Activated effector memory CD4-positive, alpha-beta T cell treated with anti-CD3 and anti-CD28 coated beads, Interleukin-2, amount 50 U/mL, for 16 hours (primary cell): ENCODE measurements around the gene SNX33.

ENCODE experiments used
- DNase-seq: peaks from one replicate; pipeline ENCODE4 v3.0.0-alpha.2; 2020

Gene SNX33

GRCh38 chr15:75641603-75642002, 6.1 kb upstream of the SNX33 start:
- no peak for DNase-seq

DNA sequence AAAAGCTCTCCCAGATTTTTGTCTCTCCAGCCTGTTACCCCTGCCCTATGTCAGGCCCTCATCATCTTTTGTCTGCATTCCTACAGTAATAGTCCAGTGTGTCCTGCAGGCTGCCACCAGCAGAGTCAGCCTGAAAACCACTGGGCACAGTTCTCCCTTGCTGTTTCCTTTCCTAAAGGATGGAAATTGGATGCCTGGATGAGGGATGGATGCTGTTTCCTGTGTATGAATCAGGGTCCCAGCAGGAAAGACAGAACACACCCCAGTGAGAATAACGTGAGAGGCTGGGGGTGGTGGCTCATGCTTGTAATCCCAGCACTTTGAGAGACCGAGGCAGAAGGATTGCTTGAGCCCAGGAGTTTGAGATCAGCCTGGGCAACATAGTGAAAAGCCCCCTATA, 3.3 kb upstream of the SNX33 start:
- DNase-seq: no peak

GRCh38 chr15:75646112-75646943, 1.4 kb upstream of the SNX33 start:
- DNase-seq: no peak

DNA sequence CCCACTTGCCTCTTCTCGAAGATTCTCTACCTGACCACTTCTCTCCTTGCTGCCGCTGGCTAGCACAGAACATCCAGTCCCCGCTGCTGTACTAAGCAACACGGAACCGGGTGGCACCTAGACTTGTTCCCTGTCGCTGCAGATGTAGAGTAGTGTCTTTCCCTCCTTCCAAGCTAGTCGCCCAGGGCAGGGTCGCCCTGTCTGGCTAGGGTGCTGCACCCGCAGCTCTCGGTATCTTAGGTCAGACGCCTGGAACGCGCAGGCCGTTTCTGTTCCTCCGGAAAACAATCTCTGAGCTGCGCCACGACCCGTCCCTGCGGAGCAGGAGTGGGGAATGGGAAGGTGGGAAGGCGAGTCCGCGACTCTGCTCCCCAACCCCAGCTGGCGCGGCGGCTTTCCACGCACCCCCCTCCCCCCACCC, 758 bp upstream of the SNX33 start:
- DNase-seq: no peak

GRCh38 chr15:75648156-75649000, 666 bp downstream of the SNX33 start:
- no peak for DNase-seq

- DNase-seq: no peak
Measured at GRCh38 chr15:75649045-75649761, 1.5 kb downstream of the SNX33 start.

DNA sequence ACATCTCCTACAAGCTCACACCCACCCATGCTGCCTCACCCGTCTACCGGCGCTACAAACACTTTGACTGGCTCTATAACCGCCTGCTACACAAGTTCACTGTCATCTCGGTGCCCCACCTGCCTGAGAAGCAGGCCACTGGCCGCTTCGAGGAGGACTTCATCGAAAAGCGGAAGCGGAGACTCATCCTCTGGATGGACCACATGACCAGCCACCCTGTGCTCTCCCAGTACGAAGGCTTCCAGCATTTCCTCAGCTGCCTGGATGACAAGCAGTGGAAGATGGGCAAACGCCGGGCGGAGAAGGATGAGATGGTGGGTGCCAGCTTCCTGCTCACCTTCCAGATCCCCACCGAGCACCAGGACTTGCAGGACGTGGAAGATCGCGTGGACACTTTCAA, 2.1 kb downstream of the SNX33 start:
- no peak for DNase-seq

GRCh38 chr15:75650908-75651809, 3.4 kb downstream of the SNX33 start:
- DNase-seq: no peak

- DNase-seq: no peak
Measured at GRCh38 chr15:75651810-75652543, 4.3 kb downstream of the SNX33 start.

DNA sequence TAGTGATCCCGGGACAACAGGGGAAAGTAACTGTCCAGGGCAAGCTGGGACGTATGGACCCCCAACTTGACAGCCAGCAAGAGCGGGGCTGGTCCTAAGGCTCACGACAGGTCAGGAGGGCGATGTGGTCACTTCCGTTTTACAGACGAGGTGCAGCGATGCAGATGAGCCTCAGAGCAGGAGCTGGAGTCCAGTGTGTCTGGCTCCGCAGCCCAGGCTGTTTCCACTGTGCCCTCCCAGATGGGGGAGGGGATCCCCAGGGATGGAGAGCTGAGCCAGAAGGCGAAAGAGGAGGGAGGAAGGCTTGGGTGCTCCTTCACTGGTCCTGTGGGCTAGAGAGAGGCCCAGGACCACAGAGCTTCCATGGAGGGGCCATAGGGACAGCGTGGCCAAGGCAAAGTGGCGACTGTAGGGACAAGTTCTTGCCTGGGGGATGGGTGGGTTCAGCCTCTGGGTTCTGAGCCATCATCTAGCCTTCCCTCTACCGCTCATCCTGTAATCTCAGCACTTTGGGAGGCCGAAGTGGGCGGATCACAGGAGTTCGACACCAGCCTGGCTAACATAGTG, 5.7 kb downstream of the SNX33 start:
- DNase-seq: no peak

DNA sequence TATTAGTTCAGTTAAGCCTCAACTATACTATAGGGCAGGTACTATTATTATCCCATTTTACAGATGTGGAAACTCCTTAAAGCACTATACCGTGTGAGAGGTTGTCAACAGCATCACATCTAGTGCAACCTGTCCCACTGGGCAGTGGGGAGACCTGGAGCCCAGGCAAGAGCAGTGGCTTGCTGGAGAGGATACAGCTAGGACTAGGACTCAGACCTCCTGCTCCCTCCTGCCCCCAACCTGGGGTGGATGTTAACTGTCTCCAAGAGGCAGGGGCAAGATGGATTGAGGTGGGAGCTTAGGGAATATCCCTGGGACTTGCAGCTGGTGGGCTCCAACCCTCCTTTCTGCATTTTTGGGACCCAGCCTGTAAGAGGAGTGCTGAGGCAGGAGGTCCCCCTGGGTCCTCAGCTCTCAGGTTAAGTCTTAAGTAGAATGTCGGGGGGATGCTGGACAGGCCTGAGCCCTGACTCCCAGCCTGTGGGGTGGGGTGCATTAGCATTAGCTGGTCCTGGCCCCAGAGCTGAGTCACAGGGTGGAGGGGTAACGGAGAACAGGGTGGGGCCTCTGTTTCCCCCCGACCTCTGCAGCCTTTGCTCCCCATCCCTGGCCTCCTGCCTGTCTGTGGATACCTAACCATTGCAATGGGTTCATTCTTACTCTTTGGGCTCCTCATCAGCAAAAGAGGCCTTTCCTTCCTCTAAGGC, 6.6 kb downstream of the SNX33 start:
- no peak for DNase-seq

DNA sequence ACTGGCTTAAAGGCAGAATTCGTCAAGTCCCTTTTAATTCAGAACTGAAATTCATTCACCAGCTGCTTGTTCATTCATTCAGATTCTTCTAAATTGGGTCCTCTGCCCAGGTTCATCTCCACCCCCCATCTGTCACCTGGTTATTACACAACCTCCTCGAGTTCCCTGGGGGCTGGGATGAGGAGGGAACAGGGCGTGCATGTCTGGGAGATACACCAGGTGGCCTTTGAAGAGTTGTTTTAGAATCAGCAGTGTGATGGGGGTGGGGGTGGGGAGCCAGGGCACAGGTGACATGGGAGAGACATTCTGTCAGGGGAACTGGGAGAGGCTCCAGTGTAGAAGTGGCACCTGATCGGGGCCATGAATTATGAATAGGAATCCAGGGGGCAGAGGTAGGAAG, 8.2 kb downstream of the SNX33 start:
- DNase-seq: no peak

DNA sequence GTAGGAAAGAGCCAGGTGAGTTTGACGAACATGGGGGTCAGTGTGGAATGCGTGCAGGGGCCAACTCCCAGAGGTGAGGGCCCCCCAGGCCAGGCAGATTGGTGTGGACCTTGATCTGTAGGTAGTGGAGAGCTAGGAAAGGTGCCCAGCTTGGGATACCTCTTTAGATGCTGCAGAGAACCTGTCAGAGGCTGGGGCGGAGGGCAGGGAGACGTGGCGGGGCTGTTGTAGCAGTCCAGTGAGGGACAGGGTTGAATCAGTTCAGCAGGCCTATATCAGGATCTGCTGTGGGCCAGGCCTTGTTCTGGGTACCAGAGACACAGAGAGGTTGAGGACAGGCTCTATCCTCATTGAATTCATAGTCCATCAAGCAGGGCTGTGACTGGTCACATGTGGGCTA, 8.6 kb downstream of the SNX33 start:
- no peak for DNase-seq

DNA sequence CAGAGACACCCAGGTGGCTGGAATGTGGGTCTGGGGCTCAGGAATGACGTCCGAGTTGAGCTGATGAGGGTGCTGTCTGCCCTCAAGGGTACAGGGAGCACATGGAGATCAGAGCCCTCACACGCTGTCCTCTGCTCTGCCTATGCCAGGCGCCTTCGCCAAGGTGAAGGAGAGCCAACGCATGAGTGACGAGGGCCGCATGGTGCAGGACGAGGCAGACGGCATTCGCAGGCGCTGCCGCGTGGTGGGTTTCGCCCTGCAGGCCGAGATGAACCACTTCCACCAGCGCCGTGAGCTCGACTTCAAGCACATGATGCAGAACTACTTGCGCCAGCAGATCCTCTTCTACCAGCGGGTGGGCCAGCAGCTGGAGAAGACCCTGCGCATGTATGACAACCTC, 9.1 kb downstream of the SNX33 start:
- no peak for DNase-seq

GRCh38 chr15:75659141-75659771, 11.5 kb downstream of the SNX33 start:
- DNase-seq: no peak

DNA sequence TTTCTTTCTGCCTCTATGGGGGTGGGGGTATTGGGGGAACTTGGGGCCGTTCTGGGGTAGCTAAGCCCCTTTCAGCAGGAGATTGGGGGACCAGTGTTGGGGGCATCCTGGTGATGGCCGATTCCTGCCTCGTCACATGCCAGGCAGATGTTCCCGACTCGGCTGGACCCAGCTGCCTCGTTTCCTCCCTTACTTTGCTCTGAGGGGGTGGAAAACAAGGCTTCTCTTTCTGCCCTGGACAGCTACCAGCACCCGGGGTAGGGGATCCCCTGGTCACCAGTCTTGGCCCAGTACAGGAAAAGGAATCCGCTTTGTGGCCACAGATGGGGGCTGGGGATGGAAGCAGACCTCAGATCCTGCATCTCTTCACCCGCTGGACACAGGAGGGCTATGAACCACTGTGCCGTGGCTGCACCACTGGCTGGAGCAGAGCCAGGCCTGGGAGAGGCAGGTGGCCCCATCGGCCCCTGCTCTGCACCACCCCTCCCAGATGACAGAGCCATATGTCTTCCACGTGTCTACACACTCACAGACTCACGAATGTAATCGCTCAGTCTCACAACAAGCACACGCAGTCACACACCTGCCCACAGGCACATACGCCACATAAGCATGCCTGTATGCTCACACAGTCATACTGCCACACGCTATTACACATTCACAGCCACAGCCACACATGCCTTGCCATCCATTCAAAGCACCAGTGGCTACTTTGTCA, 12.4 kb downstream of the SNX33 start:
- DNase-seq: no peak

DNA sequence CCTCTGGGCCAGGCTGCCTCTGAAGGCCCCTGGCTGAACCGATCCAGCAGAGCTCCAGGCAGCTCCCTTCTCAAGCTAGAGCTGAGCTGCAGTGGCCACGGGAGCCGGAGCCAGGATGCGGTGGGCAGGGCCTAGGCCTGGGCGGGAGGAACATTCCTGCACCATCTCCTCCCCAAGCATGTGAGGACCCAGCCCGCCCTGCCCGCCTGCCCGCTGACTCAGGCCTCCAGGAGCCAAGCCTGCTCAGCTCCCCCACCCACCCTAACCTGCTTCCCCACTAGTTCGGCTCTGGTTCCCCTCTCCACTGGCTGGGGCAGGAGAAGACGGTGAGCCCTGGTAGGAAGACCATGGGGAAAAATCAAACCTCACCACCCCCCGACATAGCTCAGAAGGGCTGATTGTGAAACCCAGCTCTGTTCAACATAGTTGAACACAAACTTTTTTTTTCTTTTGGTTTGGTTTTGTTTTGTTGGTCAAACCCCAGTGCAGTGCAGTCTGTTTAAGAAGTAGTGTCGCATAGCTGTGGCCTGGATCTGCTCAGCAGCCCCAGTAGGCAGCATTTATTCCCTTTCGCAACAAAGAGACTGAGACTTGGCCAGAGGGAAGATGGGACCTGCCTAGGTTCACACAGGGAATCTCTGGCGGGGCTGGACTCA, 13.5 kb downstream of the SNX33 start:
- no peak for DNase-seq

DNA sequence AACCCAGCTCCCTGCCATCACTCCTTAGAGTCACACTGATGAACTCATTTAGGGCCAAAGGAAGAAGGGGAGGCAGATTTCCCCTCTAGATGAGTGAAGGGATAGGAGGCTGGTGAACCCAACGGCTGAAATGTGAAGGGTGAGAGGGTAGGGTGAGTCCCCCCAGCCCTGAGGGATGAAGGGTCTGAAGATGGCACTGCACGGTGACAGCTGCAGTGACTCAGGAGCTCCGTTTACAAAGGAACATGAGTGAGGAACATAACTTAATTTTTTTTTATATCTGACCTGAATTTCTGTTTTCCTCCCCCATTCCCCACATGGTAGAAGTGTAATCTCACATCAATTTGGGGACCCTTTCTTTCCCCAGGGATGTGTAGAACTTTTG, 14.0 kb downstream of the SNX33 start:
- DNase-seq: no peak
